Stimulated activated CD8-positive, alpha-beta memory T cell treated with anti-CD3 and anti-CD28 coated beads, Interleukin-15, amount 100 ng/mL, for 1 hour (primary cell): ENCODE results near the gene TOPBP1.
"Not testable (repeated sequence)": the region's sequence is repeated elsewhere in the genome, so short reads cannot be mapped to it uniquely, and the experiment has no call there.

Source experiments
- DNase-seq: peaks from one replicate; pipeline ENCODE4 v3.0.0-alpha.2; 2020; ENCODE audit warnings: low read depth

TOPBP1 gene

DNA sequence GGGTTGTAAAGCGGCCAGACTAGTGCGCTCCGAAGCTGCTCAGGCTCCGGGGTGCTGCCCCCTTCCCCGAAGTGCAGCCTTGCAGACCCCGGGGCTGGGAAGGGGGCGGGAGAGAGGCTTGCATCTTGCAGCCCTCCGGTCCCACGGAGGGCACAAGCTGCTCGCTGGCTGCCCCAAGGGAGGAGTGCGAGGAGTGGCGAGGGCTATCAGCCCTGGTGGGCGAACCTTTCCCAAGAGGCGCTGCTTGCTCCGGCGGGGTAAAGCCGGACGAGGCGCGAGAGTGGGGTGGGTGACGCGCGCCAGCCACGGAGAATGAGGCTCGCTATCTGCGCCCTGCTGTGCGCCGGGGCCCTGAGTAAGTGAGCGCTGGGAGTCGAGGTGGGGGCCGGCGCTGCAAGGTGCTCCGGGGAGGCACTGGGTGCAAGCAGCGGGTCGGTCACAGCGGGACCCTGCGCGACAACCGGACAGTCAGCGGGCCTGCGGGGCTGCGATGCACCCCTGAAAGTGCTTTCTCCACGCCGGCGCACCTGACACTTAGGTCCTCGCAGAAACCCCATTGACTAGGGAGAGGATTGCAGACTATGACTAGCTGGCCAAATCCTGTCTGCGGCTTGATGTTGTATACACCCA is 12.7 kb upstream of the TOPBP1 start:
- DNase-seq, result no peak

GRCh38 chr3:133673746-133674145 is 12.0 kb upstream of the TOPBP1 start:
- DNase-seq, result no peak

GRCh38 chr3:133672461-133672860 is 10.7 kb upstream of the TOPBP1 start:
- no peak for DNase-seq

DNA sequence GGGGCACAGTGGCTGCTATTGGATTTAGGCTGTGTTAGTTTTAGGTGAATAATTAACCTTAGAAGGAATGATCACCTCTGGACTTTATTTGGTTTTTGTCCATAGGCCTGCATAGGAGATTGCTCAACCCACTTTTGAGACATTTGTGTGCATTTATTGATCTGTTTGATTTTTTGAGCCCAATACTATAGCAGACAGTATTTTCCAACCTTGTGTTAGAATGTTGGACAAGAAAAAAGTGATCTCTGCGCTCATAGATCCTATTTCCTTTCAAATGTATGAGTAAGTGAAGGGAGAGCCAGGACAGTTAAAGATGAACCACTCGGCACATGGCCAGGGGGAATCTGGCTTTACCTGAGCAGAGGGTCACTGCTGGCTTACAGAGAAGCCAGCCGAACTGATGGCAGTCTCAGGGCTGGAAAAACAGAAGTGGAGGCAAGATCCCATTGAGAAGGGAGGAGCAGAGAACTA is 8.8 kb upstream of the TOPBP1 start:
- DNase-seq, result no peak

GRCh38 chr3:133669949-133670524 is 8.3 kb upstream of the TOPBP1 start:
- DNase-seq, result no peak

DNA sequence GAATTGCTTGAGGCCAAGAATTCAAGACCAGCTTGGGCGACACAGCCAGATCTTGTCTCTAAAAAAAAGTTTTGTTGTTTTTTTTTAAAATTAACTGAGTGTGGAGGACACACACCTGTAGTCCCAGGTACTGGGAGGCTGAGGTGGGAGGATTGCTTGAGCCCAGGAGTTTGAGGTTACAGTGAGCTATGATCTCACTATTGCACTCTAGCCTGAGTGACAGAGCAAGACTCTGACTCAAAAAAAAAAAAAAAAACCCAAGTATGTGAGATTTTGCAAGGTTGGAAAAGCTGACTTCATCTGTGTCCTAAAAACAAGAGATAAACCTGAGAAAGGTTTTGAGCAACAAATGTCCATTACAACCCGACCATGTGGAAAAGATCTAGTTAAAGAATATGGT is 5.4 kb upstream of the TOPBP1 start:
- no peak for DNase-seq

- DNase-seq, result not testable (repeated sequence)
Measured at GRCh38 chr3:133665188-133665587, 3.4 kb upstream of the TOPBP1 start.

GRCh38 chr3:133663569-133664313 is 2.0 kb upstream of the TOPBP1 start:
- no peak for DNase-seq

- no peak for DNase-seq
Measured at GRCh38 chr3:133662278-133662651, 524 bp upstream of the TOPBP1 start.

DNA sequence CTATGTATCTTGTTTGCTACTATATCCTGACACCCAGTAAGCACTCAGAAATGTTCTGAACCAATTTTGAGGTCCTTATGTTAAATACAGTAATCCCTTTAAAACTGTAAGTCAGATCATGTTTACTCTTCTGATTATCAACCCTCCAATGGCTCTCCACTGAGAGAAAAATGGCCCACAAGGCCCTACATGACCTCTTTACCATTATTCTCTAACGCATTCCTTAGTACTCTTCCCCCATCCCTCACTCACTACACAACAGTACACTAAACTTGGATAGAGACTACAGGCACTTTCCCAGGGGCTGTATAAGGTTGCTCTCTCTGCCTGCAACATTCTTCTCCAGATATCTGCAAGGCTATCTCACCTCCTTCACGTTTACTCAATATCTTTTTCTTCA is 1.9 kb downstream of the TOPBP1 start:
- DNase-seq, result no peak

GRCh38 chr3:133655731-133656515 is 5.8 kb downstream of the TOPBP1 start:
- DNase-seq, result no peak

DNA sequence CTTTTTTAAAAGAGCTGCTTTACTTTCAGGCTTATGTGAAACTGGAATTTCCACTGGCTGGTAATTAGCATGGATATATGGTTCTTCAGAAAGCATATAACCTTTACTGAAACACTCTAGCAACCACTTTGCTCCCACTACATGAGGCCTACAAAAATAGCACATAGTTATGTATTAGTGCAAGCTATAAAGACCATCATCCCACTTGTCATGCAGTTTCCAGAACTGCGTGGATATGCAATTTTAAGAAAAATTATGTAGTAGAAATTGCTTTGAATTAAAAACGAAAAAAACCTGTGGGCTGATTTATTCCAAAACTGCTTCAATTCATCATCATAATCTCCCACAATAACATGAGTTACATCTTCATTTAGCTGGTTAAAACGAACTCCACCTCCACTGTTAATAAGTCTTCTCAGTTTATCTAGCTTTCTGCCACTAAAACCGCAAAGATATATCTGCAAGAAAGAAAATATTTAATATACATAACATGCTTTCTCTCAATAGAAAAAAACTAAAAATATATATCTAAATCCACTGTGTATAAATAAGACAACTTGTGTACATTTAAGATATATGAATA is 12.2 kb downstream of the TOPBP1 start:
- DNase-seq, result no peak

DNA sequence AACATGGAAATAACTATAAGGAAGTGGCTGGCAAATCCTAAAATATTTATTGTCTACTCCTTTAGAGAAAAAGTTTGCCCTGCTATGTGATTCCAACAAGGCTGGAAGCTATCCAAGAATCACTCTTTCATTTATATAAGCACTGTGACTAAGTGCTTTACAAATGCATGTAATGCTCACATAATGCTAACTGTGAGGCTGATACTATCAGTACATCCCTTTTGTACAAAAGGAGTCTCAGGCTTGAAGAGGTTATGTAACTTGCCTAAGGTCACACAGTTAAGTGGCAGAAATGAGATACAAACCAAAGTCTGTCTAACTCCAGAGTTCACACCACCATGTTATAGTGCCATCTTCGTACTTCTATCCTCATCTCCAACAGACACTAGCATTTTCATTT is 17.0 kb downstream of the TOPBP1 start:
- no peak for DNase-seq

DNA sequence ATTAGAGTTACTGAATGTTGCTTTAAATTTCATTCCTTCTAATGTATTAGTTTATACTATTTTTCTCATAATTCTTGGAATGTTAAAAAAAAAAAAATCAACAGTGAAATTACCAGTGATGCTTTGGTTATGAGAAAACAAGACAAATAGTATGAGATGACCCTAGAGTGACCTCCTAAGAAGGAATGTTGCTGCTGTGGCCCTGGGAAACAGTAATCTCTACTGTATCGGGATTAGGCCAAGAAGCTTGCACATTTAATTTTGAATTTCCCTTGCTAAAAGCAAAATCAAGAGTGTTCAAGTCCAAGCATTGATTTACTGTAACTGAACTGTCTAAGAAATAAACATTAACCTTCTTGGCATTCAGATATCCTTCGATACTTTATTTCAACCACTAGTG is 18.1 kb downstream of the TOPBP1 start:
- DNase-seq, result no peak

GRCh38 chr3:133641254-133641653 is 20.5 kb downstream of the TOPBP1 start:
- no peak for DNase-seq

DNA sequence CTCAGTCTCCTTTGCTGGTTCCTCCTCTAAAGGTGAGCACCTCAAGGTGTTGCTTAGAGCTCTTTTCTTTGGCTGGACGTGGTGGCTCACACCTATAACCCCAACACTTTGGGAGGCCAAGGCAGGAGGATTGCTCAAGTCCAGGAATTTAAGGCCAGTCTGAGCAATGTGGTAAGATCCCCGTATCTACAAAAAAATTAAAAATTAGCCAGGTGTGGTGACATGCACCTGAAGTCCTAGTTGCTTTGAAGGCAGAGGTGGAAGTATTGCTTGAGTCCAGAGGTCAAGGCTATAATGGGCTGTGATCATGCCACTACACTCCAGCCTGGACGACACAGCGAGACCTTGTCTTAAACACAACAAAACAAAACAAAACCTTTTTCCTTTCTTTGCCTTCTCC is 28.3 kb downstream of the TOPBP1 start:
- DNase-seq, result no peak

DNA sequence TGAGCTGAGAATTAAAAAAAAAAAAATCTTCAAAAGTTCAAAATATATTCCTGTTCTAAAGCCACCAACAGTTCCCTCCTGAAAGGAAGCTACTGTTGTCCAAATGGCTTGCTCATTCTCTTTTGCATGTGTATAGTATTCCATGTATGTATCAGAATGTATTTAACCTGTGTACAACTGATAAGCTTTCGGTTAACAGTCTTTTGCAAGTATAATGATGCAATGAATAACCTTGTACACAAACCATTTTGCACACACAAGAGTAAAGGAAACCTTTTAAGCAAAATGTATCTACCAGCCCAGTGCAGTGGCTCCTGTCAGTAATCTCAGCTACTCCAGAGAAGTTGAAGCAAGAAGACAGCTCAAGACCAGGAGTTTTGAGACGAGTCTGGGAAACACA is 32.6 kb downstream of the TOPBP1 start:
- no peak for DNase-seq

DNA sequence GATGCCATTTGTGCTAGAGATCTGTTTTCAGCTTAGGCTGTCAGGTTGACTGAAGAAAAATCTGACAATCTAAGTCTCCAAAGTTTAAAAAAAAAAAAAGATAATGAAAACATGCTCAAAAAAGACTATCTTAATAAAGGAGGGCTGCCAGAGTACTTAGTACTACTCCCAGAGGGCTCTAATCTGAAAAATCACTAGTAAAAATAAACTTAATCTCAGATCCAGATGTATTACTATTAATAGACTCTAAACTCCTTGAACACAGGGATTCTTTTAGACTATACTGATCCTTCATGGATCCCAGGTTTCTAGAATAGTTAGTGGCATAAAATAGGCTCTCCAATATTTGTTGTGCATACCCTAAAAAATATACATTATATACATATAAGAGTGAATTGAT is 34.0 kb downstream of the TOPBP1 start:
- DNase-seq, result no peak

- no peak for DNase-seq
Measured at GRCh38 chr3:133620066-133620784, 41.5 kb downstream of the TOPBP1 start.

DNA sequence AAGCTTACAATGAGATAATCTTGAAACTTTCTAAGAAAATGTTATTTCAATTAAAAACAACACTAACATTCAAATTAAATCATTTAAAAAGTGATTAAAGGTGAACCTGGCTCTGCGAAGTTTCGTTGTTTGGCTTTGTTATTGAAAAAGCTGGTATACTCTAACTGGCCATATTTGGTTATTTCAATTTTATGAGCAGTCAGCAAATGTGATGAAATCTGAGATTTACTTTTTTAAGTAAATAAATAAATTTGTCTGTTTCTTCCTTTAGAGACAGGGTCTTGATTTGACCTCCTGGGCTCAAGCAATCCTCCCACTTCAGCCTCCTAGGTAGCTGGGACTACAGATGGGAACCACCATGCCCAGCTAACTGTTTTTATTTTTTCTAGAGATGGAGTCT is 50.2 kb downstream of the TOPBP1 start:
- DNase-seq, result no peak

DNA sequence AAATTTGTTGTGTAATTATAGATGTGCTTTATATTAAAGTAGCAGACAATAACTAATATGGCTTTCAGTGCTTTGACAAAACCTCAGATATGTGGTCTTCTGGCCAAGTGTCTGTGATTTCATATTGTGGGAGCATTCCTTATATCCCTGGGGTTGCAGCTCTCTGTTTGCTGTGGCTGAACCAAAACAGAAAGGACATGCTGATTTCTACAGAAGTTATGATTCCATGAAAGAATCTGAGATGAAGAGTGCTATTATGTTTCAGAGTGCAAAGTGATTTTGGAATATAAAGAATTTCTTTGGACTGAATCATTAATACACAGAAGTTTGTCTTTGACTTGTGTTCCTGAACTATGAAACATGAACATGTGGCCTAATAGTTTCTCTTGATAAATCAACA is 51.7 kb downstream of the TOPBP1 start:
- DNase-seq, result no peak

- no peak for DNase-seq
Measured at GRCh38 chr3:133608388-133608787, 53.4 kb downstream of the TOPBP1 start.
